GM06990 (cell line): ENCODE results near the gene TCAIM.
A peak's percentile ranks its signal among the peaks of the same experiment; 100 is the strongest.

Source experiments
- DNase-seq: peaks from one replicate; pipeline ENCODE4 v3.0.0-alpha.2; 2011; ENCODE audit not compliant: insufficient read length; ENCODE audit errors: extremely low read depth
- H3K27me3 ChIP-seq: replicated peaks from 2 replicates; pipeline ENCODE4 v1.6.0; 2011; ENCODE audit warnings: low read length; ENCODE audit not compliant: control insufficient read depth, insufficient read depth
- H3K36me3 ChIP-seq: 2 replicates; pipeline ENCODE4 v1.5.1; 2011; ENCODE audit warnings: low read length; ENCODE audit not compliant: control insufficient read depth, insufficient read depth
- H3K4me3 ChIP-seq: replicated peaks from 2 replicates; pipeline ENCODE4 v1.5.1; 2011; ENCODE audit warnings: low read depth, mild to moderate bottlenecking, control low read depth, low read length
- TF ChIP-seq, protein P1 (sequence below): IDR thresholded peaks from 2 replicates; pipeline ENCODE4 v1.5.1; 2011; ENCODE audit warnings: low read length, control low read depth, mild to moderate bottlenecking, inconsistent platforms; ENCODE audit not compliant: insufficient read depth, poor library complexity, severe bottlenecking

The TCAIM gene

DNA sequence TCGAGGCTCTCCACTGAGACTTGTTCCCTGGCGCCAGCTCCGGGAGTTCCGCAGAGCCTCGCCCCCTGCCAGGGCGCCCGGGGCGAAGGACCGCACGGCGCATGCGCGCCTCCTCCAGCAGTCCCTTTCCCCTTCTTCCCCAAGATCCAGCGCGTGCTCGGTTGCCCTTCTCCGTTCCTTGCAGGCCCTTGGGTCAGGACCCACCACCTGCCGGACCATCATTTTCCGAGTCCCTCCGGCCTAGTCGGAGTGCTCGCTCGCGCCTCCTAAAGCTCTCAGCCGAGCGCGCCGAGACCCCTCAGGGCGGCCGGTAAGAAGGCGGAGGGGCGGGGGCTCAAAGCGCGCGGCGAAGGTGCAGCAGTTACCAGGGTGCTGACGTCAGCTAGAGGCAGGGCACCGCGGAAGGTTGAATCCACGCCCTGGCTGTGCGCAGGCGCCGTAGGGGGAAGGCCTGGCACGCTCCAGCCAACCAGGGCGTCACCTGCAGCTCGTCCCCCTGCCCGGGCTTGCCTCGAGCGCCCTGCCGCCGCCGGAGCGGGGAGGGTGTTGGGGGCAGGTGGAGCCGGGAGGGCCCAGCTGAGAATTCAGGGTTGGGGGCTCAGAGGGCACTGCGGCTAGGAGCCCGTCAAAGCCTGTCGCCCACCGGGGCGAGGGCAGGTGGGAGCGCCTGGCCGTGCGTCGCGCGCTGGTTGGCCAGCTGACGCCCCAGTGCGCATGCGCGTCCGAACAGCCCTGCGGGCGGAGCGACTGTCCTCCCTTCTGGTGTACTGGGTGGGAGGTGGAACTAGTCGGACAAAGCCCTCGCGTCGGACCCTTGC, at the start of gene TCAIM:
TSS of gene TCAIM (plus strand) at position 757 of the 818 bp plus-strand sequence. CDS start 16,017 bp downstream, outside the sequence.
- TF ChIP-seq, protein P1, sequence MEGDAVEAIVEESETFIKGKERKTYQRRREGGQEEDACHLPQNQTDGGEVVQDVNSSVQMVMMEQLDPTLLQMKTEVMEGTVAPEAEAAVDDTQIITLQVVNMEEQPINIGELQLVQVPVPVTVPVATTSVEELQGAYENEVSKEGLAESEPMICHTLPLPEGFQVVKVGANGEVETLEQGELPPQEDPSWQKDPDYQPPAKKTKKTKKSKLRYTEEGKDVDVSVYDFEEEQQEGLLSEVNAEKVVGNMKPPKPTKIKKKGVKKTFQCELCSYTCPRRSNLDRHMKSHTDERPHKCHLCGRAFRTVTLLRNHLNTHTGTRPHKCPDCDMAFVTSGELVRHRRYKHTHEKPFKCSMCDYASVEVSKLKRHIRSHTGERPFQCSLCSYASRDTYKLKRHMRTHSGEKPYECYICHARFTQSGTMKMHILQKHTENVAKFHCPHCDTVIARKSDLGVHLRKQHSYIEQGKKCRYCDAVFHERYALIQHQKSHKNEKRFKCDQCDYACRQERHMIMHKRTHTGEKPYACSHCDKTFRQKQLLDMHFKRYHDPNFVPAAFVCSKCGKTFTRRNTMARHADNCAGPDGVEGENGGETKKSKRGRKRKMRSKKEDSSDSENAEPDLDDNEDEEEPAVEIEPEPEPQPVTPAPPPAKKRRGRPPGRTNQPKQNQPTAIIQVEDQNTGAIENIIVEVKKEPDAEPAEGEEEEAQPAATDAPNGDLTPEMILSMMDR: no peak
- H3K4me3 ChIP-seq: peak within 1 kb of the TSS; percentile 73
- H3K27me3 ChIP-seq: no peaks in the 10 kb centered on the region

GRCh38 chr3:44289882-44290462, 48.6 kb upstream of the TCAIM start:
- no peaks in the 10 kb centered on the region for H3K27me3 ChIP-seq
- H3K36me3 ChIP-seq: no peaks in the 10 kb centered on the region
- no peak overlapping the region for H3K4me3 ChIP-seq
- no peak for DNase-seq
- TF ChIP-seq, protein P1: no peak

More for the DNA sequence above, at the start of gene TCAIM:
- peak; percentile 98 for DNase-seq
- no peaks in the 10 kb centered on the region for H3K36me3 ChIP-seq

DNA sequence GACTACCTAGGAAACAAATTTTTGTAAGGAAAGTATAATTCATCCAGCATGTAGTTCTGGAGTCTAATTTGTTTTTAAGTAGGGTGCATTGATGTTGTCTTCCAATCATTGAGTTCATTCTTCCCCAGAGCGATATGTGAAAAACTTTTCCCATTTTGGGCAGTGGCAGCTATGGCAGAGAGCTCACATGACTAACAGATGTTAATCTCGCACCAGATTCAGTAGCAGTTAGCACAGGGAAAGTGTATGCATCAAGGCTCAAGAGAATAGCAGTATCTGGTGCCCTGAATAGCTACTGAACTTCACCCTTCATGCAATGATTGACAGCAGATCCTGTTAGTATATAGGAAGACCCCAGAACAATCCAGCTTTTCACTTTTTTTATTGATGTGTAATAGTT, 46.3 kb upstream of the TCAIM start:
- Histone ChIP-seq H3K4me3 (no peak overlapping the region), H3K36me3 (no peaks in the 10 kb centered on the region), H3K27me3 (no peaks in the 10 kb centered on the region)
- no peak for DNase-seq
- TF ChIP-seq, protein P1: no peak

- TF ChIP-seq, protein P1: no peak
- DNase-seq: no peak
- H3K27me3 ChIP-seq: no peaks in the 10 kb centered on the region
- no peak overlapping the region for H3K4me3 ChIP-seq
- H3K36me3 ChIP-seq: no peaks in the 10 kb centered on the region
Measured at GRCh38 chr3:44292947-44293346, 45.6 kb upstream of the TCAIM start.

- TF ChIP-seq, protein P1: no peak
- Histone ChIP-seq H3K27me3 (no peaks in the 10 kb centered on the region), H3K36me3 (no peaks in the 10 kb centered on the region), H3K4me3 (no peak overlapping the region)
- DNase-seq: no peak
Measured at GRCh38 chr3:44297255-44297654, 41.3 kb upstream of the TCAIM start.
